Activated CD8-positive, alpha-beta T cell treated with anti-CD3 and anti-CD28 coated beads, Interleukin-2, amount 10 ng/mL, durations not matched to agents 7 days and 5 days (primary cell): ENCODE data around the gene PDE4B. TPM values are rescaled to one million over a fixed set of nuclear protein-coding genes. Genes with fewer than 3 reads are reported as not detected.

Experiments
- ATAC-seq: fragments of 150-1000 bp; cut with Tn5 transposase; one replicate; pipeline ENCODE4 v1.10.0; 2021; ENCODE audit warnings: moderate library complexity
- CTCF ChIA-PET: fragments of 350-600 bp; sonication (Branson Sonifier 250); formaldehyde crosslinking; loops from one replicate; lab custom pipeline; 2021; ENCODE audit warnings: antibody characterized with exemption; lab: Charles Lee
- POLR2A ChIA-PET: fragments of 350-600 bp; sonication (Branson Sonifier 250); formaldehyde crosslinking; loops from one replicate; lab custom pipeline; 2021; ENCODE audit warnings: antibody characterized with exemption; lab: Charles Lee
- DNase-seq: peaks from one replicate; pipeline ENCODE4 v3.0.0-alpha.2; 2020
- H3K27ac Mint-ChIP-seq: one replicate; pipeline ENCODE4 v1.8.0; 2021; ENCODE audit warnings: mild to moderate bottlenecking, mixed read lengths
- H3K27me3 Mint-ChIP-seq: one replicate; pipeline ENCODE4 v1.8.0; 2021; ENCODE audit warnings: low read depth, mixed read lengths
- H3K36me3 Mint-ChIP-seq: one replicate; pipeline ENCODE4 v1.8.0; 2021; ENCODE audit warnings: low read depth, mixed read lengths
- H3K4me1 Mint-ChIP-seq: one replicate; pipeline ENCODE4 v1.8.0; 2021; ENCODE audit warnings: low read depth, mixed read lengths
- H3K4me3 Mint-ChIP-seq: one replicate; pipeline ENCODE4 v1.8.0; 2021; ENCODE audit warnings: mild to moderate bottlenecking, mixed read lengths
- H3K9me3 Mint-ChIP-seq: one replicate; pipeline ENCODE4 v1.8.0; 2022; ENCODE audit warnings: mixed read lengths; ENCODE audit not compliant: insufficient read depth
- total RNA-seq, 2 experiments: library from RNA; stranded (reverse); gene quantifications; one replicate each; pipeline ENCODE4 v1.2.3, GENCODE V29; 2021

Gene PDE4B
- total RNA-seq, 2 experiments from 2014 or later: 21.4 to 24.3 TPM

GRCh38 chr1:65890201-65890843 is 97.6 kb downstream of the PDE4B start:
- POLR2A ChIA-PET: no interaction called here
- H3K4me1 Mint-ChIP-seq: no peaks in the 10 kb centered on the region
- H3K9me3 Mint-ChIP-seq: no peaks in the 10 kb centered on the region
- ATAC-seq (no peak), DNase-seq (no peak)
- CTCF ChIA-PET: no interaction called here
- H3K27me3 Mint-ChIP-seq: peaks cover 14% of the 10 kb centered on the region
- no peaks in the 10 kb centered on the region for H3K36me3 Mint-ChIP-seq
- no peak overlapping the region for H3K27ac Mint-ChIP-seq
- H3K4me3 Mint-ChIP-seq: no peak overlapping the region

DNA sequence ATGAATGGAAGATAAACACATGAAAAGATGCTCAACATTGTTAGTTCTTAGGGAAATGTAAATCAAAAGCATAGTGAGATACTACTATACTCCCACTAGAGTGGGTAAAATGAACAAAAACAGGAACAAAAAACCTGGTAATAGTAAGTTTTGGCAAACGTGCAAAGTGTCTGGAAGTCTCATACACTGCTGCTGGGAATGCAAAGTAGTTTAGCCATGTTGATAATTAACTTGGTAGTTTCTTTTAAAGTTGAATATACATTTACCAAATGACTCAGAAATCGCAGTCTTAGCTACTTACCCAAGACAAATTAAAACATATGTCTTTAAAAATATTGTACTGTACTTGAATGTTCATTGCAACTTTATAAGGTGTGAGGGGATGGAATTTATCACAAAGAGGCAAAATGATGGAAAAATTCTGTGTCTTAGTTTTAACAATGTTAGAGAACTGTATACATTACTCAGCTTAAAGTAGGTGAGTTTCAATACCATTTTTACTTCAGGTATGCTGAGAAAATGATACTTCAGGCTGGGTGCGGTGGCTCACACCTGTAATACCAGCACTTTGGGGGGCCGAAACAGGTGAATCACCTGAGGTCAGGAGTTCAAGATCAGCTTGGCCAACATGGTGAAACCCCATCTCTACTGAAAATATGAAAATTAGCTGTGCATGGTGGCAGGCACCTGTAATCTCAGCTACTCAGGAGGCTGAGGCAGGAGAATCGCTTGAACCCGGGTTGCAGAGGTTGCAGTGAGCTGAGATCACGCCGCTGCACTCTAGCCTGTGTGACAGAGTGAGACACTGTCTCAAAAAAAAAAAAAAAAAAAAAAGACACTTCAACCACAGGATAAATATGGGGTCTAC is 102.3 kb downstream of the PDE4B start:
- no peaks in the 10 kb centered on the region for H3K36me3 Mint-ChIP-seq
- no peak overlapping the region for H3K4me3 Mint-ChIP-seq
- H3K4me1 Mint-ChIP-seq: no peaks in the 10 kb centered on the region
- peaks cover 9% of the 10 kb centered on the region for H3K27me3 Mint-ChIP-seq
- CTCF ChIA-PET: no interaction called here
- no peak for ATAC-seq
- no peak for DNase-seq
- POLR2A ChIA-PET: no interaction called here
- no peaks in the 10 kb centered on the region for H3K9me3 Mint-ChIP-seq
- H3K27ac Mint-ChIP-seq: no peak overlapping the region

DNA sequence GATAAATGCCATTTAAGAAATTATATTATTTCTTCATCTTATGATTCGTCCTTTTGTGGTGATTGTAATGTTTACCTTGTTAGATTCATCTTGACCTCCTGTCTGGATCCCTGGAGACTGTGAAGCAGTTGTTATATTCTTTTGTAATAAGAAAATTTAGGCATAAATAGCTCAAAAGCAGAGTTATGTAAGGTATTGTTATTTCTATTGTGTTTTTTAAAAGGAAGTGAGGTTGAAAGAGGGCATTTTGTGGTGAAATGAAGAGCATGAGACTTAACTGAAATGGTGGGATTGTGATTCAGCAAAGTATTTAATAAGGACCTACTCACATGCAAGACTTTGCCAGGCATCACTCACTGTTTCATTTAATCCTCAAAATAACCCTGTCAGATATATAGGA is 104.0 kb downstream of the PDE4B start:
- Mint-ChIP-seq H3K4me3 (no peak overlapping the region), H3K27me3 (peaks cover 6% of the 10 kb centered on the region), H3K9me3 (no peaks in the 10 kb centered on the region), H3K27ac (no peak overlapping the region), H3K4me1 (no peaks in the 10 kb centered on the region), H3K36me3 (no peaks in the 10 kb centered on the region)
- no peak for DNase-seq
- POLR2A ChIA-PET: no interaction called here
- ATAC-seq: no peak
- CTCF ChIA-PET: no interaction called here

DNA sequence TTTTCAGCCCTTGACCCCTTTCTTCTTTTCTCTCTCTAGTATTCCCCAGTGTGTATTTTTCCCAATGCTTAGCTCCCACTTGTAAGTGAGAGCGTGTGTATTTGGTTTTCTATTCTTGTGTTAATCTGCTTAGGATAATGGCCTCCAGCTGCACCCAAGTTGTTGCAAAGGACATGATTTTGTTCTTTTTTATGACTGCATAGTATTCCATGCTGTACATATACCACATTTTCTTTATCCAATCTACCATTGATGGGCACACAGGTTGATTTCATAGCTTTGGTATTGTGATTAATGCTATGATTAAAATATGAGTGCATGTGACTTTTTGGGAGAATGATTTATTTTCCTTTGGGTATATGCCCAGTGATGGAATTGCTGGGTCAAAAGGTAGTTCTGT is 104.8 kb downstream of the PDE4B start:
- H3K9me3 Mint-ChIP-seq: no peaks in the 10 kb centered on the region
- no peaks in the 10 kb centered on the region for H3K4me1 Mint-ChIP-seq
- no peak for DNase-seq
- ATAC-seq: no peak
- no peaks in the 10 kb centered on the region for H3K36me3 Mint-ChIP-seq
- H3K27ac Mint-ChIP-seq: no peak overlapping the region
- H3K27me3 Mint-ChIP-seq: peaks cover 8% of the 10 kb centered on the region
- ChIA-PET POLR2A (no interaction called here), CTCF (no interaction called here)
- no peak overlapping the region for H3K4me3 Mint-ChIP-seq

GRCh38 chr1:65904681-65905083 is 112.0 kb downstream of the PDE4B start:
- DNase-seq (no peak), ATAC-seq (no peak)
- no peaks in the 10 kb centered on the region for H3K36me3 Mint-ChIP-seq
- peaks cover 12% of the 10 kb centered on the region for H3K27me3 Mint-ChIP-seq
- no peak overlapping the region for H3K4me3 Mint-ChIP-seq
- ChIA-PET POLR2A (no interaction called here), CTCF (no interaction called here)
- no peak overlapping the region for H3K27ac Mint-ChIP-seq
- no peaks in the 10 kb centered on the region for H3K9me3 Mint-ChIP-seq
- no peaks in the 10 kb centered on the region for H3K4me1 Mint-ChIP-seq

DNA sequence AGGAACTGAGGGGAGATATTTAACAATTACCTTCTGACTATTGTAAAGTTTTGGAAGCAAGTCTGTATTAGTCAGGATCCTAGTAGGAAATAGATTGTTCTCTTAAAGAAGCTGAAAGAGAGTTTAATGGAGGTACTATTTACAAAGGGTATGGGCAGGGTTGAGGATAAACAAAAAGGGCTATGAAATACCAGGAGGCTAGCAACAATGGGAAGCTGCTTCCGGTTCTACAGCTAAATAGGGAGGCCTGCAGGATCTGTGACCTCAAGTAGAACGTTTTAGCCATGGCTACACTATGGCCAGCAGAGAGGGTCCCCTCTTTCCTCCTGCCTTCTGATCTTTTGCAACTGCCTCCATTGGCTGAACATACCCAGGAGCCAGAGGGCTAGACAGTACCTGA is 117.7 kb downstream of the PDE4B start:
- POLR2A ChIA-PET: no interaction called here
- Mint-ChIP-seq H3K4me3 (no peak overlapping the region), H3K36me3 (no peaks in the 10 kb centered on the region), H3K9me3 (no peaks in the 10 kb centered on the region), H3K27me3 (peaks cover 8% of the 10 kb centered on the region), H3K27ac (no peak overlapping the region), H3K4me1 (no peaks in the 10 kb centered on the region)
- CTCF ChIA-PET: no interaction called here
- ATAC-seq: no peak
- no peak for DNase-seq

DNA sequence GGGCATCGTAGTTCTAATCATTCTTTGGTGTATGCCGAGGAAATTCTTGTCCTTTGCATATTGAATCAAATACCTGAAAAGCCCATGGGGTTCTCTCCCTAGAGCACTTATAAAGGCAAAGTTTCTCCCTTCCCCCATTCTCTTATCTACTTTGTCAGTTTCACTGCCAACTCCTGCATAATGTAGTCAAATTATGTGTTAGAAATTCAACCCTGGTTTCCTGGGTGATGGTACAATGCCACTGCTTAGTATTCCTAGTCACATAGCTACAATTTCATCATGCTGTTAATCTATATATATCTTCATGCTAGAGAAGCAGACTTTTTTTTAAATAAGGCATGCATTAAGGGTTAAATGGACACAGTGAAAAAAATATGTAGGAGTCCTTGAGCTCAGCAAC is 119.0 kb downstream of the PDE4B start:
- Mint-ChIP-seq H3K27ac (no peak overlapping the region), H3K27me3 (peaks cover 10% of the 10 kb centered on the region), H3K4me3 (no peak overlapping the region), H3K36me3 (no peaks in the 10 kb centered on the region), H3K9me3 (no peaks in the 10 kb centered on the region), H3K4me1 (no peaks in the 10 kb centered on the region)
- no peak for DNase-seq
- no peak for ATAC-seq
- ChIA-PET POLR2A (no interaction called here), CTCF (no interaction called here)

- H3K27ac Mint-ChIP-seq: no peak overlapping the region
Measured at GRCh38 chr1:65918564-65918963, 125.9 kb downstream of the PDE4B start.

DNA sequence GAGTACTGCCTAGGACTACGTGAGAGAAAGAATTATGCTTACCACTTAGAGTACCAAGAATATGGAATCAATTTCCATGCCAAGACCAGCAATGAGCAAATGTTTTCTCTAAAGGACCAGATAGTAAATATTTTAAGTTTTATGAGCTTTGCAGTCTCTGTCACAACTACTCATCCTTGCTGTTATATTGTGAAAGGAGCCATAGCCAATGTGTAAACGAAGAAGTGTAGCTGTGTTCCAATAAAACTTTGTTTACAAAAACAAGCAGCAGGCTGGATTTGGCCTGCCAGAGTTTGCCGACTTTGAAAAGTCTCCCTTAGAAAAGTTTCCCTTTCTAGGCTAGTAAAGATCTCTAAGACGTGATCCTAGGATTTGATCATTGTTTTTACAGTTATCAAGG is 128.8 kb downstream of the PDE4B start:
- H3K27ac Mint-ChIP-seq: no peak overlapping the region
- DNase-seq (no peak), ATAC-seq (no peak)
- no peaks in the 10 kb centered on the region for H3K4me1 Mint-ChIP-seq
- ChIA-PET CTCF (no interaction called here), POLR2A (no interaction called here)
- H3K36me3 Mint-ChIP-seq: no peaks in the 10 kb centered on the region
- no peaks in the 10 kb centered on the region for H3K27me3 Mint-ChIP-seq
- H3K9me3 Mint-ChIP-seq: no peaks in the 10 kb centered on the region
- no peak overlapping the region for H3K4me3 Mint-ChIP-seq

More at GRCh38 chr1:65918564-65918963, 125.9 kb downstream of the PDE4B start:
- Mint-ChIP-seq H3K27me3 (peaks cover 4% of the 10 kb centered on the region), H3K9me3 (no peaks in the 10 kb centered on the region), H3K4me1 (no peaks in the 10 kb centered on the region), H3K36me3 (no peaks in the 10 kb centered on the region), H3K4me3 (no peak overlapping the region)
- ChIA-PET POLR2A (no interaction called here), CTCF (no interaction called here)
- ATAC-seq (no peak), DNase-seq (no peak)

- H3K27ac Mint-ChIP-seq: no peak overlapping the region
- no peaks in the 10 kb centered on the region for H3K9me3 Mint-ChIP-seq
- no peak for DNase-seq
- no peaks in the 10 kb centered on the region for H3K4me1 Mint-ChIP-seq
- no peak for ATAC-seq
- ChIA-PET CTCF (interaction anchor here (1.2 kb wide), 1 partner anchor 318 kb away, joined by 3 read pairs; no protein-coding TSS in a partner anchor), POLR2A (no interaction called here)
- H3K4me3 Mint-ChIP-seq: no peak overlapping the region
- no peaks in the 10 kb centered on the region for H3K36me3 Mint-ChIP-seq
- no peaks in the 10 kb centered on the region for H3K27me3 Mint-ChIP-seq
Measured at GRCh38 chr1:65924471-65924870, 131.8 kb downstream of the PDE4B start.

DNA sequence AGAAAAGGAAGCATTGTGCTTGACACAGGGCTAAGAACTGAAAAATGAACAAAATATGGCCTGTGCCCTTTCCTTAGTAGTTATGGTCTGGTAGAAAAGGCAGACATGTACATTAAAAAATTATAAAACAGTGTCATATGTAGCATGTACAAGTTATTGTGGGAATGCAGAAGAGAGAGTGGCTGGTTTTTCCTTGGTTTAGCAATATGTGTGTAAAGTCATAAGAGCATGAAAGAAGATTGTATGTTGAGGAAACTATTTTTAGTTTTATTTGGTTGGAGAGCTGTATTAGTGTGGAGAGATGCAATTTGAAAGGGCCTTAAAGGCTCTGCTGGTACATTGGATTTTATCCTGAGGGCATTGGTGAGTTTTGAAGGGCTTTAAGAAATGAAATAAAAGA is 145.8 kb downstream of the PDE4B start:
- Mint-ChIP-seq H3K9me3 (no peaks in the 10 kb centered on the region), H3K27me3 (peaks cover 14% of the 10 kb centered on the region), H3K4me3 (no peak overlapping the region), H3K27ac (no peak overlapping the region), H3K4me1 (no peaks in the 10 kb centered on the region), H3K36me3 (no peaks in the 10 kb centered on the region)
- DNase-seq: no peak
- ChIA-PET CTCF (interaction anchor here (1.7 kb wide), 1 partner anchor 21 kb away, joined by 4 read pairs; no protein-coding TSS in a partner anchor), POLR2A (no interaction called here)
- ATAC-seq: no peak

- DNase-seq: no peak
- ATAC-seq: no peak
- ChIA-PET CTCF (interaction anchor here (0.9 to 1.7 kb wide), 3 partner anchors 20 to 565 kb away, joined by 3 to 4 read pairs (median 3); no protein-coding TSS in a partner anchor), POLR2A (no interaction called here)
- Mint-ChIP-seq H3K4me1 (no peaks in the 10 kb centered on the region), H3K27ac (no peak overlapping the region), H3K4me3 (no peak overlapping the region), H3K9me3 (no peaks in the 10 kb centered on the region), H3K27me3 (peaks cover 16% of the 10 kb centered on the region), H3K36me3 (no peaks in the 10 kb centered on the region)
Measured at GRCh38 chr1:65939191-65939590, 146.5 kb downstream of the PDE4B start.
